Natural killer cell (primary cell): ENCODE data around the gene GALNT15. TPM values are rescaled to one million over a fixed set of nuclear protein-coding genes. Genes with fewer than 3 reads are reported as not detected.

Source experiments
- ATAC-seq, 3 donors: fragments of 150-1000 bp in 2 of 3; fragments of 200-7000 bp in 1 of 3; cut with Tn5 transposase; 1 replicate in 1 of 3; 2 replicates in 2 of 3; pipeline ENCODE4 v1.10.0; 2021; ENCODE audit warnings: mild to moderate bottlenecking in 2 of 3, moderate library complexity in 2 of 3
- DNase-seq, 2 donors: peaks; one replicate each; pipeline versions ENCODE4 v3.0.0 to v3.0.0-alpha.2; 2013 to 2021; ENCODE audit warnings: mixed read lengths in 1 of 2
- H3K27ac ChIP-seq: one replicate; pipeline ENCODE4 v1.5.1; 2013; ENCODE audit warnings: mild to moderate bottlenecking, low read length
- H3K27me3 ChIP-seq: one replicate; pipeline ENCODE4 v1.6.1; 2013; ENCODE audit warnings: low read length; ENCODE audit not compliant: control insufficient read depth, insufficient read depth
- H3K36me3 ChIP-seq: one replicate; pipeline ENCODE4 v1.6.1; 2013; ENCODE audit warnings: low read length; ENCODE audit not compliant: control insufficient read depth, insufficient read depth
- H3K4me1 ChIP-seq: one replicate; pipeline ENCODE4 v1.6.1; 2013; ENCODE audit warnings: low read length; ENCODE audit not compliant: control insufficient read depth, insufficient read depth
- H3K4me3 ChIP-seq: one replicate; pipeline ENCODE4 v1.5.1; 2013; ENCODE audit warnings: low read length
- H3K9me3 ChIP-seq: one replicate; pipeline ENCODE4 v1.6.1; 2013; ENCODE audit warnings: low read length; ENCODE audit not compliant: control insufficient read depth, insufficient read depth
- H3K27ac Mint-ChIP-seq, 2 donors: one replicate each; pipeline ENCODE4 v1.8.0; 2022; ENCODE audit warnings: mild to moderate bottlenecking in 2 of 2, mixed read lengths in 2 of 2, moderate library complexity in 1 of 2
- H3K27me3 Mint-ChIP-seq, 2 donors: one replicate each; pipeline ENCODE4 v1.8.0; 2022; ENCODE audit warnings: low read depth in 2 of 2, mixed read lengths in 2 of 2
- H3K36me3 Mint-ChIP-seq: one replicate; pipeline ENCODE4 v1.8.0; 2022; ENCODE audit warnings: mixed read lengths
- H3K4me1 Mint-ChIP-seq, 2 donors: one replicate each; pipeline ENCODE4 v1.8.0; 2022; ENCODE audit warnings: mixed read lengths in 2 of 2
- H3K4me3 Mint-ChIP-seq: one replicate; pipeline ENCODE4 v1.8.0; 2022; ENCODE audit warnings: mild to moderate bottlenecking, moderate library complexity, mixed read lengths
- H3K9me3 Mint-ChIP-seq, 2 donors: one replicate each; pipeline ENCODE4 v1.8.0; 2022; ENCODE audit warnings: mixed read lengths in 2 of 2
- CTCF ChIP-seq: fragments of 200-600 bp; IDR thresholded peaks from one replicate; pipeline ENCODE4 v1.8.0; 2022; ENCODE audit warnings: antibody characterized with exemption
- WGBS: methylation state at CpG from one replicate; pipeline ENCODE4 v1.1.7; 2013; ENCODE audit warnings: missing lambda C conversion rate; ENCODE audit not compliant: insufficient coverage; 5-methylcytosine and 5-hydroxymethylcytosine counted together
- intact Hi-C: fragments of 100-400 bp; cut with micrococcal nuclease; formaldehyde crosslinking; loops from one replicate; pipeline ENCODE4 v1.14.2; 2022
- total RNA-seq, 4 donors: library from RNA; stranded (reverse); fragments of 120-200 nt in 1 of 4; gene quantifications; one replicate each; pipeline versions ENCODE4 v1.2.3 to v1.2.4, GENCODE V29; 2013 to 2022

GALNT15 gene
- total RNA-seq, 3 donors from 2014 or later (not counting 1 experiment from before 2014, with no cell fraction given), result not detected

- no peaks in the 10 kb centered on the region for H3K9me3 Mint-ChIP-seq
- no peak for DNase-seq
- no peak for TF ChIP-seq CTCF
- Histone ChIP-seq H3K4me1 (no peaks in the 10 kb centered on the region), H3K36me3 (no peaks in the 10 kb centered on the region), H3K9me3 (no peaks in the 10 kb centered on the region), H3K27ac (no peak overlapping the region), H3K4me3 (no peak overlapping the region), H3K27me3 (no peaks in the 10 kb centered on the region)
- peaks cover 0 to 10% of the 10 kb centered on the region in 2 donors for H3K27me3 Mint-ChIP-seq
- H3K4me3 Mint-ChIP-seq, result no peak overlapping the region
- no peak for ATAC-seq
- H3K27ac Mint-ChIP-seq, result no peak overlapping the region
- intact Hi-C loops, result no loop called here
- H3K4me1 Mint-ChIP-seq, result no peaks in the 10 kb centered on the region
- no CpG with 5 or more reads among the region's 2 CpGs for WGBS
- no peaks in the 10 kb centered on the region for H3K36me3 Mint-ChIP-seq
Measured at GRCh38 chr3:16234281-16234680, 59.8 kb downstream of the GALNT15 start.

GRCh38 chr3:16236030-16236639 is 61.7 kb downstream of the GALNT15 start:
- no peak overlapping the region for H3K27ac ChIP-seq

GRCh38 chr3:16236856-16237393 is 62.4 kb downstream of the GALNT15 start:
- ATAC-seq, result no peak
- Mint-ChIP-seq H3K27ac (no peak overlapping the region), H3K36me3 (no peaks in the 10 kb centered on the region), H3K27me3 (peaks cover 0 to 7% of the 10 kb centered on the region in 2 donors), H3K9me3 (no peaks in the 10 kb centered on the region), H3K4me1 (no peaks in the 10 kb centered on the region), H3K4me3 (no peak overlapping the region)
- no peak overlapping the region for H3K27ac ChIP-seq
- no peak for TF ChIP-seq CTCF
- H3K27me3 ChIP-seq, result no peaks in the 10 kb centered on the region
- intact Hi-C loops, result no loop called here
- DNase-seq, result no peak
- no peaks in the 10 kb centered on the region for H3K4me1 ChIP-seq
- WGBS, result 94% methylated on average over 3 of the region's 3 CpGs
- no peaks in the 10 kb centered on the region for H3K9me3 ChIP-seq
- no peaks in the 10 kb centered on the region for H3K36me3 ChIP-seq
- H3K4me3 ChIP-seq, result no peak overlapping the region

More at GRCh38 chr3:16236030-16236639, 61.7 kb downstream of the GALNT15 start:
- H3K9me3 Mint-ChIP-seq, result no peaks in the 10 kb centered on the region
- Histone ChIP-seq H3K9me3 (no peaks in the 10 kb centered on the region), H3K4me1 (no peaks in the 10 kb centered on the region), H3K4me3 (no peak overlapping the region), H3K27me3 (no peaks in the 10 kb centered on the region), H3K36me3 (no peaks in the 10 kb centered on the region)
- no peaks in the 10 kb centered on the region for H3K4me1 Mint-ChIP-seq
- ATAC-seq (no peak), DNase-seq (no peak)
- no peak overlapping the region for H3K27ac Mint-ChIP-seq
- peaks cover 0 to 7% of the 10 kb centered on the region in 2 donors for H3K27me3 Mint-ChIP-seq
- no peak for TF ChIP-seq CTCF
- no peaks in the 10 kb centered on the region for H3K36me3 Mint-ChIP-seq
- no peak overlapping the region for H3K4me3 Mint-ChIP-seq
- intact Hi-C loops, result no loop called here
- WGBS, result 96% methylated on average over 3 of the region's 4 CpGs
